GM20000 (cell line): ENCODE measurements around the gene DRC3.

Experiments
- DNase-seq: peaks from one replicate; pipeline ENCODE4 v3.0.0; 2012; ENCODE audit warnings: low spot score
- TF ChIP-seq, protein P1 (sequence below): IDR thresholded peaks from 2 replicates; pipeline ENCODE4 v1.5.1; 2012; ENCODE audit warnings: mild to moderate bottlenecking, control low read depth; ENCODE audit errors: extremely low read depth, missing control alignments

DRC3 gene

DNA sequence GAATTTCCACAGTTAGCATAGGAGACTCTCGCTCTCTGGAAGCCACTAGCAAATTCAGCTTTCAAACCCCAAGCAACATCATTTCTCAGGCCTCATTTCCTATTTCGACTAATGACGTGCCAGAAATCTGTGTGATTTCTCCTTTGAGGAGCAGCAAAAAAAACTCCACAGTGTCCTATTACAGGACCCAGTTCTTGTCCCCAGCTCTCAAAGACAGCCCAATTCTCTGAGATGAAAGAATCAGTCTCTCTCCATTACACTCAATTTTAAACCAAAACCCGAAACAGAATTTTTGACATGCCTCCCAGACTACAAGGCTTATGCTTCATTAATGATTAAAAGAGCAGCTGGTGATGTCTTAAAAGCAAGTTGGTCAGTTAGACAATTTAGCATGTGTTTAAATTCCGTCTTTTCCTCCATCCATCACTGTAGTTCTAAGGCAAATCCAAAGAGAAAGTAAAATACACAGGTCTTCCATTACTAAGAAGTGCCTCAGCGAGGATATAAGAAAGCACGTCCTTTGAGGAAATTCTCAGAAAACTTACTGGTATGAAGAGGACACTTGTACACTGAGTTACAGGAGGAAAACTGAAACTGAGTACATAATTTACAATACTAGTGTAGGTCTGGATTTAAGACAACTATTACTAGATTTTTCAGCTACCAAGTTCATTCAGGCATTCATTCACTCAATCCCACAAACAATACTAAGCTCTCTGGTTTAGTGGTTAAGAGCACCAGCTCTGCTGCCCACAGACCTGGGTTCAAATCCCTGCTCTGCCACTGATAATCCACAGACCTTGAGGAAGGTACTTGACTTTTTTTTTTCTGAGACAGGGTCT lies 12.9 kb upstream of the DRC3 start:
- TF ChIP-seq, protein P1, sequence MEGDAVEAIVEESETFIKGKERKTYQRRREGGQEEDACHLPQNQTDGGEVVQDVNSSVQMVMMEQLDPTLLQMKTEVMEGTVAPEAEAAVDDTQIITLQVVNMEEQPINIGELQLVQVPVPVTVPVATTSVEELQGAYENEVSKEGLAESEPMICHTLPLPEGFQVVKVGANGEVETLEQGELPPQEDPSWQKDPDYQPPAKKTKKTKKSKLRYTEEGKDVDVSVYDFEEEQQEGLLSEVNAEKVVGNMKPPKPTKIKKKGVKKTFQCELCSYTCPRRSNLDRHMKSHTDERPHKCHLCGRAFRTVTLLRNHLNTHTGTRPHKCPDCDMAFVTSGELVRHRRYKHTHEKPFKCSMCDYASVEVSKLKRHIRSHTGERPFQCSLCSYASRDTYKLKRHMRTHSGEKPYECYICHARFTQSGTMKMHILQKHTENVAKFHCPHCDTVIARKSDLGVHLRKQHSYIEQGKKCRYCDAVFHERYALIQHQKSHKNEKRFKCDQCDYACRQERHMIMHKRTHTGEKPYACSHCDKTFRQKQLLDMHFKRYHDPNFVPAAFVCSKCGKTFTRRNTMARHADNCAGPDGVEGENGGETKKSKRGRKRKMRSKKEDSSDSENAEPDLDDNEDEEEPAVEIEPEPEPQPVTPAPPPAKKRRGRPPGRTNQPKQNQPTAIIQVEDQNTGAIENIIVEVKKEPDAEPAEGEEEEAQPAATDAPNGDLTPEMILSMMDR, result no peak
- DNase-seq, result peak; percentile 81

DNA sequence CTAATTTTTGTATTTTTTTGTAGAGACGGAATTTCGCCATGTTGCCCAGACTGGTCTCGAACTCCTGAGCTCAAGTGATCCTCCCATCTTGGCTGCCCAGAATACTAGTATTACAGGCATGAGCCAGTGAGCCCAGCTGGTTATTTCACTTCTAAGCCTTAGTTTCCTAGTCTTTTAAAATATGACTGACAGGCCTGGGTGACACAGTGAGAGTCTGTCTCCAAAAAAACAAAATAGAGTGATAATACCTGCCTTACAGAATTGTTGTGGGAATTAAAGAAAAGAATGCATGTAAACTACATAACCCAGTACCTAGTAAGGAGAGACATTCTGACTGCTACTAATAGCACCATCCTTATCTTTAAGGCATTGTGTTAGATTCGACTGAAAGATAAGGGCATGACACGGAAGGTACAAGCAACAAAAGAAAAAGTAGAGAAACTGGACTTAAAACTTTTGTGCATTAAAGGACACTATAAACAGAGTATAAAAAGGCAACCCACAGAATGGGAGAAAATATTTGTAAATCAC lies 12.1 kb upstream of the DRC3 start:
- TF ChIP-seq, protein P1, result no peak
- DNase-seq, result no peak

DNA sequence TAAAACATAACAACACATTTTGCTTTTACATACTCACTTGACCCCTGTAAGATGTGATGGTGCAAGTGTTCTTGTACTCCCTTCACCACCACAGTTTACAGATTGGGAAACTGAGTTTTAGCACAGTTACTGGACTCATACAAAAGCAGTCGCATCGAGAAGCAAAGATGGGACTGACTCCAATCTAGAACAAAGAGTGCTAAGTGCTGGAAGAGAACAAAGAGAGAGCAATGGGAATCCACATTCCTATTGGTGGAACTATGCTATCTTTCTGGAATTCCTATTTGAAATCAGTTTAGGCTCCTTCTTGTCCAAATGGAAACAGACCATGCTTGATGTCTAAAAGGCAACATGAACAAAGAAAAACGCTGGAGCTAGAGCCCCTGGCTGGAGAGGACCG lies 9.6 kb upstream of the DRC3 start:
- no peak for DNase-seq
- TF ChIP-seq, protein P1, result no peak

GRCh38 chr17:17963694-17964436 lies 8.8 kb upstream of the DRC3 start:
- TF ChIP-seq, protein P1, result no peak
- no peak for DNase-seq

DNA sequence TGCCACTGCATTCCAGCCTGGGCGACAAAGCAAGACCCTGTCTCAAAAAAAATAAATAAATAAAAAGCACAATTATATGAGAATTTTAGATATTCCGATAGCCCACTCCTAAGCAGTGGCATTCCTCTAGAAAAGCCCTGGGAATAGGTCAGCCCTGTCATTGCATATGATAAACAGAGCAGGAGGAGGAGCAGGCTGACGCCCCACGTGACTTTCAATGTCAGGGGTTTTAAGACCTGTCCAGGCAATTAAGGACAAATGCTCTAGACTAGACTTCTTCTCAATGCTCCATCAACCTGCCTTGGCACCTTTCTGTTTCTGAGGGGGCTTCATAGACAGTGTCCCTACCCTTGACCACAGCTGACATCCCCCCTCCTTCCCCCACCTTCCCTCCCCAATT lies 8.0 kb upstream of the DRC3 start:
- TF ChIP-seq, protein P1, result no peak
- DNase-seq, result no peak

DNA sequence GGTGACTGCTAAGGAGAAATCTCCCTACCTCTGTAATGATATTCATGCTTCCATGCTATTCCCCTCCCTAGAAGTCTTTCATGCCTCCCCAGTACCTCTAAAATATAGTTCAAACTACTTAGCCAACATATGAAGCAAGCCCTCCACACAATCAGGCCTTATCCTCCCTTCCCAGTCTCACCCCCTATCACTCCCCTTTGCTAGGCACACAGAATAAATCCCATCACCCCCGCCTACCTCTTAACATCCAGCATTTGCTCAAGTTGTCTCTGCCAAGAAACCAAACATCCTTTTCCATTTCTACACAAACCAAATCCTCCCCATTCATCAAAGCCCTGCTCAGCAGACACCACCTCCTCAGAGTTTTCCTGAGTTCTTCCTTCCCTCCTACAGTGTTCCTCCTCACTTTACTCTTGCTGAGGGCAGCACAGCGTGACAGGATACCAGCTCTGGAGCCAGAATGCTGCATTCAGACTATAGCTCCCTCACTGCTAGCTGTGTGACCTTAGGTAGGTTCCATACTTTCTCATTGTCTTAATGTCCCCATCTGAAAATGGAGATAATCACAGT lies 7.4 kb upstream of the DRC3 start:
- no peak for DNase-seq

More for the DNA sequence above, 7.4 kb upstream of the DRC3 start:
- TF ChIP-seq, protein P1, result no peak
